ENCODE measurements around the gene HPSE2.

- TF ChIP-seq PPARA (CRISPR knock-in tag; IDR thresholded peaks at IDR 0.05; ENCODE audit: borderline replicate concordance) (no peak), ZC3H10 (CRISPR knock-in tag; IDR thresholded peaks at IDR 0.05) (no peak), OSR1 (CRISPR knock-in tag; IDR thresholded peaks at IDR 0.05) (no peak), POU6F1 (CRISPR knock-in tag; IDR thresholded peaks at IDR 0.05; ENCODE audit: borderline replicate concordance, low read depth) (no peak)
Observed at GRCh38 chr10:98687685-98688084, 548.0 kb downstream of the HPSE2 start.
